NCI-H2107 (cell line): ENCODE data around the gene KRT79.

Source experiments
- DNase-seq: peaks from one replicate; lab custom pipeline; 2025; lab: John Stamatoyannopoulos, UW

KRT79 gene

DNA sequence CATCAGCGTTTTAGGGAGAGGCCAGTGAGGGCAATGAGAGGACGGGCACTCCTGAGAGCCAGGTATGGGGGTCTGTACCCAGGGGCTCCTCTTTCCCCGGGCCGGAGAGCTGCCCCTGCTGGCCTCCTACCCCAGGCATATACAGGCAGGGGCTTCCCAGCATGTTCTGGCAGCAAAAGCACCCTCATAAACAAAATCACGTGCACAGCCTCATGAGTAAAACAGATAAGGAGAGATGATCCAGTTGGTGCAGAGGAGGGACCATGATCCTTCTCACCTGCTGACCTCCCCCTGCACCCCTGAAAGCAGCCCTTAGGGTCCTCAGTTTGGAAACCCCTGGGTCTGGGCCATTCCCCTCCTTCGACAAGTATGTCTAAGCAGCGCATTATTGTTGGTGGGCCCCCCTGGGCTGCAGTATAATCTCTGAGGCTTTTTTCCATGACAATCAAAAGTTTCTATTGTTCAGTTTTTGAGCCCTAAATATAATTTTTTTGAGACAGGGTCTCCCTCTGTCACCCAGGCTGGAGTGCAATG lies 15.2 kb downstream of the KRT79 start:
- no peak for DNase-seq

DNA sequence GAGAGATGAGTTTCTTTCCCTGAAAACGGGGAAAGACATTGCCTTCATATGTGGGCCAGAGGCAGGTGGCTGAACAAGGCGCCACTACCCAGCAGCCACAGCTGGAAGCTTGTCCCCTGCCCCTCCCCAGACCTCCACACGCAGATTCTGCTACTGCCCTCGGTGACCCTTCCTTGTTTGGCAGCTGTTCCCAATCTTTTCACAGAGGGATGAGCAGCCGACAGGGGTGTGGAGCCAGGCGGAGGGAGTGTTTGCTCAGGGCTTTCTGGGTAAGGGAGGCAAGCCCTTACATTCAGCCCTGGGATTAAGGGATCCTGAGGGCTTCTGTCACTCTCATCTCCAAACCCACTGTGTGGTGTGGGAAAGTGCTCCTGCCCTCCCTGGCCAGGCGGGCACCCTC lies 15.7 kb downstream of the KRT79 start:
- DNase-seq = no peak

GRCh38 chr12:52817699-52818238 lies 16.3 kb downstream of the KRT79 start:
- DNase-seq = no peak

DNA sequence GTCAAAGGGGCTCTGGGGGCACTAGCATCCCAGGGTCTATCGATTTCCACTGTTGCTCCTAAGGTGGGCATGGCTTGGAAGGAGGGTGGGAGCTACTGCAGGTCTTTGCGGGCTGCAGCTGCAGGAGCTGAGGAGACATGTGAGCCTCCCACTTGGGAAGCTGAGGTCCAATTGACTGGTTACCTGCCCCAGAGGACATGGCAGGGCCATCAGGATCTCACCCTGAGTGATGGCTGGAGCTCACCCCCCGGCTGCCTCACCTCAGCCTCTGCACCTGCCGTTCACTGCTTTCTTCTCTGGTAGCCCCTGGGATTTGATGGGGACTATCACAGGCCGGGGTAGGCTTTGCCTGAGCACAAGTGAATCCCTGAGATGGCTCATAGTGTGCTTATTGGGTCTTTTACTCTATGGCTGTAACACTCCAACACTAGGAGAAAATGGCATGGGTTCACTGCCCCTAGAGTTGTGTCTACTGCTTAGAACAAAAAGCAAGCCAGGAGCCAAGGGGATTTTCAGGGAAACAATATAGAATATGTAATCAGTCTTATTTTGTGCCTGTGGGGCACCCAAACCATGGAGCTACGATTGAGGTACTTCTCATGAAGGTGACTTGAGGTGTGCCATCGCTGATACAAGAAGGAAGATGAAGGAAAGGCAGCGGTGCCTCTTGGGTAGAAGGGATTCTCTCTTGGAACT lies 17.0 kb downstream of the KRT79 start:
- no peak for DNase-seq

DNA sequence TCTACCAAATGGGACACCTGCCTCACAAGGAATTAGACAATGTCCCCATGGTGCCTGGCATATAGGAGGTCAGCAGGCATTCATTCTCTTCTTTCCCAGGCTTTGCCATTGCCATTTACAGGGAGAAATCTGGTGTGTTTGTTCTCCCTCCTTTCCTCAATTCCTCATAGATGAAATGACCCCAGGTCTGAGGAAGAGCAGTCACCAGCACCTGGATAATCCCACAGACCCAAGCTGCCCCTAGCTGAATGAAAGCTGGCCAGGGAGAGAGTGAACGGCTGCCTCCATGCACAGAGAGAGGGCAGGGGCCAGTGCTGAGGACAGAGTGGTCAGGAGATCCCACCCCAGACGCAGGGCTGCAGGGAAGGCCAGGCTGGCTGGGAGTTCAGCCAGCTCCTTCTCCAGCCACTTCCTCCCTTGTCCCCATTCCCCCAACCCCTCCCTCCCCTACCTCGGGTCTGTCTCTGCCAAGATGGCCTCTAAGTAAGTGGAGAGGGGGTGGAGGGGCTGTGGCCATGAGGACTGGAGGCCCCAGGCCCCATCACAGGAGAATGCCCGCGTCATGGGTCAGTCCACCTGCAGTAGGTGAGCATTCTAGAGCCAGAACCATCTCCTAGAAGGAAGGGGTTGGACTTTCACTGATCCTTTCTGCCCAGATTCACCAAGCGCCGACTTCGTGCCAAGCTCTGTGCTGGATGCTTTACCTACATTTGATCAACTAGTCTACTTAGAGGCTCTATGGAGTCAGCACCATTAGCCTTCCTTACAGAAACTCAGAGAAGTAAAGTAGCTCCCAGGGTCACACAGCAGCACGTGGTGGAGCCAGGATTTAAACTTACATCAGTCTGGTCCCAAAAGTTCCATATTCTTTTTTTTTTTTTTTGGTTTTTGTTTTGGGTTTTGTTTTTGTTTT lies 18.2 kb downstream of the KRT79 start:
- no peak for DNase-seq

GRCh38 chr12:52815161-52815560 lies 18.9 kb downstream of the KRT79 start:
- DNase-seq = no peak

DNA sequence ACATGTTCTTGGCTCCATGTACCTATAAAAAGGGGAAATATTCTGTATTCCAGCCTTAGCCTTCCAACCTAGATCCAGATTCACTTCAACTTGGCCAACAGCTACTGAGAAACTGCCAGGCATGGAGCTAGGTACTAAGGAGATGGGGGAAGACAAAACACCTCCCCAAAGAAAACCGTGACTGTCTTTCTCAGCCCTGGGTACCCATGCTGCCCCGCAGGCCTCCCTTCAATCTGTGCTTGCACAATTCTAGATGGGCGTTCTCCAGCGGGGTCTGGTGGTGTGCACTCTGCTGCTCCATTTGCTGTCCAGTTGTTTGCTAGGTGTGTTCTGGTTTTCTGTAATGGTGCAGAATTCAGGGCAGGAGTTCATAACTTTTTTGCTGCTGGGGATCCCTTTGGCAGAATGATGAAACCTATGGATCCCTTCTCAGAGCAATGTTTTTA lies 19.4 kb downstream of the KRT79 start:
- DNase-seq = no peak

DNA sequence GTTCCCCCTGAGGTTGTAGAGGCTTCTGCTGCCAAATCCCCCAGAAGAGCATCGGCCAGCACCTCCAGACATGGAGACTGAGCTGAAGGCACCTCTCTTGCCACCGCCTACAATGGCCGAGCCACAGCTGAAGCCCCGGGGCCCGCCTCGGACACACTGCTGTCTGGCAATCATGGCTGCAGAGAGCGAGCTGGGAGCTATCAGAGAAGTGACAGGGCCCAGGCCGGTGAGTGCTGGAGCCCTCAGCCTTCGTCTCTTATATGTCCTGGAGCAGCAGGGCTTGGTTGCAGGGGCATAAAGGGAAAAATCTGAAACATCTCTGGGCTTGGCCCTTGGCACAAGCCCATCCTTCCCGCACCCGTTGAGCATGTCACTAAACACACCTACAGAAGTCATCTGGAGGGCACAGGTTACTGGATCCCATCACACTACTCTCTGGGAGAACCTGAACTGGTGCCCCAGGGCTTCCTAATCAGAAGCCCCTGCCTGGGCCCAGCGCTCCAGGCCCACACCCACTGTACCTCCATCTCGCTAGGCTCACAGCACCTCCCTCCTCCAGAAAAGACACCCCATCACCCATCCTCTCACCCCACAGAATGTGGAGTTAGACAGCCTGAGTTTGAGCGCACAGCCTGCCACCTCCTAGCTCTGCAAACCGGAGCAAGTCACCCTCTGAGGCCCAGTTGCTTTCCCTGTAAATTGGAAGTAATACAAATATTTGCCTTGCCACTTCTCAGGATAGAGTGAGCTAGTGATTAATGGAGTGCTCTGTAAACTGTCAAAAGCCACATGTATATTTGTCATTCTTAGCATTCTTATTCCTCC lies 20.0 kb downstream of the KRT79 start, which contains the start of gene KRT4:
Gene KRT4, minus strand, starts transcription at position 232 of the 825 bp plus-strand sequence. Its CDS starts 58 bp downstream, at position 174.
- no peak for DNase-seq

GRCh38 chr12:52813203-52813819 lies 20.8 kb downstream of the KRT79 start:
- DNase-seq = no peak

GRCh38 chr12:52812749-52813148 lies 21.4 kb downstream of the KRT79 start:
- DNase-seq = no peak

- DNase-seq = no peak
Measured at GRCh38 chr12:52812073-52812400, 22.1 kb downstream of the KRT79 start.

- DNase-seq = no peak
Measured at GRCh38 chr12:52811191-52812072, 22.7 kb downstream of the KRT79 start.

- DNase-seq = no peak
Measured at GRCh38 chr12:52810554-52810953, 23.6 kb downstream of the KRT79 start.

GRCh38 chr12:52809166-52809565 lies 24.9 kb downstream of the KRT79 start:
- DNase-seq = no peak

DNA sequence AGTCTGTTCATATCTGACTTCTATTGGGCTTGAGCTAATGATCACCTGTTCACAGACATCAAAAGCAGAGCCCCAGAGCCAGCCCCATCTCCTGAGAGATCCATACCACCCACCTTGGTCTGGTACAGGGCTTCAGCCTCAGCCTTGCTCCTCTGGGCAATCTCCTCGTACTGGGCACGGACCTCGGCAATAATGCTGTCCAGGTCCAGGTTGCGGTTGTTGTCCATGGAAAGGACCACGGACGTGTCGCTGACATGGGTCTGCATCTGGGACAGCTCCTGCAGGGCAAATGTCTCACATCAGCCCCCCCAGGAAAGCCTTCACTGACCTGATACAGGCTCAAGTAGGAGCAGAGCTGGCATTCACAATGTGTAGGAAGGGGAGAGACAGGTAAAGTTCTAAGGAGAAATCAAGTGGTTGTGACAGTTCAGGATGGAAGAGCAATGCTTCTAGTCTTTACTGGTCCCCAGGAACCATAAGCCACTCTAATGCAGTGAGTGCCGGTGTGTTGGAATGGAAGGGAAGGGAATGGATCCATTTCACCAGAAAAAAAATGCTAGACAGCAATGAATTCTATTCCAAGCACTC lies 25.4 kb downstream of the KRT79 start:
- no peak for DNase-seq

- no peak for DNase-seq
Measured at GRCh38 chr12:52807544-52808470, 26.3 kb downstream of the KRT79 start.

GRCh38 chr12:52806821-52807543 lies 27.1 kb downstream of the KRT79 start:
- DNase-seq = no peak

DNA sequence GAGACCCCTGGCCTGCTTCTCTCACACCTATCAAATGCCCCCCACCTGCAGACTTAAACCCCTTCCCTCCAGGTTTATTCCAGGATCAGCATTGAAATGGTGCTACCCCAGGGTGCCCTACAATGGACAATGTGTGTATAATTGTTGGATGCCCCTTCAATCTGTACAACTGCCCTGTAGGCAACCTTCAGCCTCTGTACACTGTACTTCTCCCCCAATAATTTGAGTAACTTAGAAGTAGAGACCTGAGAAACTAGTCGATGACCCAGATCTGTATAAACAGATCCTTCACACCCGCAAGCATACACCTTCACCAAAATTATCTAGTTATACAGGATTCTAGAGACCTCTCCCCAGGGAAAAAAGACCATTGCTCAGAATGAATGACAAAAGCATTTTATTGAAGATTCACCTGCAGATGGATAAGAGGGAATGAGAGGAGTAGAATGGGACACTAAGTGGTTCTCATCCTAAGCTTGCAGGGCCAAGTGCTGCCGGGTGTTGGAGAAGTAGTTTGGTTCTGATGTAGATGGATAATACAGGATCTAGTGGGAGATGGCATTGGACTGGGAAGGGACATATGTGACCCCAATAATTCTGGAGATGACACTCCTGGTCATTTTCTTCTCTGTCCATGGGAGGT lies 27.8 kb downstream of the KRT79 start:
- no peak for DNase-seq
